ENCODE measurements around the gene SEMA6D. TPM values are rescaled to one million over a fixed set of nuclear protein-coding genes. Genes with fewer than 3 reads are reported as not detected.

Gene SEMA6D
- total RNA-seq, 1 donor from 2014 or later = 54.3 TPM

DNA sequence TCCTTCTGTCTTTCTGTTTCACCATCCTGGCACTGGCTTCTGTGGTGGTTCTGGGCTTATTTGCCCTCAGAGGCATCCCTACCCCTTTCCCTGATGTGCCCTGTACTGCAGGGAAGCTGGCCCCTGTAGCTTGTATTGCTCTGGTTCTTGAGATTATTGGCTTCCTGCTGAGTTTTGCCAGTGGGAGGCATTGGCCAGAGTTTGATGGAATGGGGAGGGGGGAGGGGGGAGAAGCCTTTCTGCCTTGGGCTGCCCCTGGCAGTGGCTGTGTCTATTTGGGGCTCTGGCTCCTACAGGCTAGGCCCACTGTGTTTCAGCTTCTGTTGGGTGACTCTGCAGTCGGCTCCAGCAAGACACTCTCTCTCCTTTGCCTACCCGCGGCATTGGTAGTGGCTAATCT is 41.6 kb upstream of the SEMA6D start:
- Mint-ChIP-seq H3K4me1 (peaks cover 14% of the 10 kb centered on the region), H3K9me3 (peaks cover 4% of the 10 kb centered on the region), H3K36me3 (no peaks in the 10 kb centered on the region), H3K27me3 (ENCODE audit: low read depth) (no peaks in the 10 kb centered on the region), H3K27ac (no peak overlapping the region), H3K4me3 (no peak overlapping the region)
- TF ChIP-seq, protein P1, sequence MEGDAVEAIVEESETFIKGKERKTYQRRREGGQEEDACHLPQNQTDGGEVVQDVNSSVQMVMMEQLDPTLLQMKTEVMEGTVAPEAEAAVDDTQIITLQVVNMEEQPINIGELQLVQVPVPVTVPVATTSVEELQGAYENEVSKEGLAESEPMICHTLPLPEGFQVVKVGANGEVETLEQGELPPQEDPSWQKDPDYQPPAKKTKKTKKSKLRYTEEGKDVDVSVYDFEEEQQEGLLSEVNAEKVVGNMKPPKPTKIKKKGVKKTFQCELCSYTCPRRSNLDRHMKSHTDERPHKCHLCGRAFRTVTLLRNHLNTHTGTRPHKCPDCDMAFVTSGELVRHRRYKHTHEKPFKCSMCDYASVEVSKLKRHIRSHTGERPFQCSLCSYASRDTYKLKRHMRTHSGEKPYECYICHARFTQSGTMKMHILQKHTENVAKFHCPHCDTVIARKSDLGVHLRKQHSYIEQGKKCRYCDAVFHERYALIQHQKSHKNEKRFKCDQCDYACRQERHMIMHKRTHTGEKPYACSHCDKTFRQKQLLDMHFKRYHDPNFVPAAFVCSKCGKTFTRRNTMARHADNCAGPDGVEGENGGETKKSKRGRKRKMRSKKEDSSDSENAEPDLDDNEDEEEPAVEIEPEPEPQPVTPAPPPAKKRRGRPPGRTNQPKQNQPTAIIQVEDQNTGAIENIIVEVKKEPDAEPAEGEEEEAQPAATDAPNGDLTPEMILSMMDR (IDR thresholded peaks at IDR 0.05; ENCODE audit: unreplicated experiment) = no peak
- no peak for DNase-seq (ENCODE audit: low spot score in 2 of 2, unreplicated experiment in 2 of 2)

DNA sequence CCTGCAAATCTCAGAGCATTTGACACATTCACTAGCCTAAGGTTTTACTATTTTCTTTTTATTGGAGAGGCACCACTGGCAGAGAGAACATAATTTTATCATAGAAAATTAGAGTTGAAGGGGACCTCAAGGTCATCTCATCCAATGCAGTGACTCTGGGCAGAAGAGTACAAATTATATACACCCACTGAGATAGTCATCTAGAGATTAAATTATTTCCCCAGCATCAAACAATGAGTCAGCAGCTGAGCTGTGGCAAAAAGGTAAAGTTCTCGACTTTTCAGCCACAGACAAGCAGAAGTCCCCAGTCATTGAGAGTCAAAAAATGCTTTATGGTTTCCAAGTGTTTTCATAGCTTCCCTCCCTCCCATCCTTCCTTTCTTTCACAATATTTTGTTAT is 39.3 kb upstream of the SEMA6D start:
- Mint-ChIP-seq H3K27me3 (ENCODE audit: low read depth) (no peaks in the 10 kb centered on the region), H3K4me3 (no peak overlapping the region), H3K36me3 (no peaks in the 10 kb centered on the region), H3K27ac (no peak overlapping the region), H3K4me1 (peaks cover 12% of the 10 kb centered on the region), H3K9me3 (peaks cover 4% of the 10 kb centered on the region)
- no peak for DNase-seq (ENCODE audit: low spot score in 2 of 2, unreplicated experiment in 2 of 2)
- TF ChIP-seq, protein P1 (IDR thresholded peaks at IDR 0.05; ENCODE audit: unreplicated experiment) = no peak

DNA sequence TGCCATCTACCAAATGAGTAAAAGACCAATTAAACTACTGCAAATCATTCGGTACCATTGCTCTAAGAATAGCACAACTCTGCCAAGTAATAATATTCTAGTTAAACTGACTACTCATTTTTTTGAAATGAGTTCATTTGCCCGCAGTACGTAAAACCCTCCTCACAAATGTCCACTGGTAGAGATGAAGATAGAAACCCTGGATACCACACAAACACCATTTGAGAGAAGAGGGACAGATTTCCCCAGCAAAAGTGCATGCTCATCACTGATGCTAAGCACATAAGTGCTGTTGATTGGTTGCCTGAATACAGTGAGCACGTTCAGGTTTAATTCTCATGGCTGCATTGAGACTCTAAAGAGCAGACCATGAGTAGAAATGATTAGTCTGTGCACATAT is 34.6 kb upstream of the SEMA6D start:
- H3K27me3 Mint-ChIP-seq (ENCODE audit: low read depth) = no peaks in the 10 kb centered on the region
- H3K9me3 Mint-ChIP-seq = no peaks in the 10 kb centered on the region
- TF ChIP-seq, protein P1 (IDR thresholded peaks at IDR 0.05; ENCODE audit: unreplicated experiment) = no peak
- DNase-seq (ENCODE audit: low spot score in 2 of 2, unreplicated experiment in 2 of 2) = no peak
- H3K27ac Mint-ChIP-seq = no peak overlapping the region
- peaks cover 3% of the 10 kb centered on the region for H3K4me1 Mint-ChIP-seq
- H3K36me3 Mint-ChIP-seq = no peaks in the 10 kb centered on the region
- H3K4me3 Mint-ChIP-seq = no peak overlapping the region

DNA sequence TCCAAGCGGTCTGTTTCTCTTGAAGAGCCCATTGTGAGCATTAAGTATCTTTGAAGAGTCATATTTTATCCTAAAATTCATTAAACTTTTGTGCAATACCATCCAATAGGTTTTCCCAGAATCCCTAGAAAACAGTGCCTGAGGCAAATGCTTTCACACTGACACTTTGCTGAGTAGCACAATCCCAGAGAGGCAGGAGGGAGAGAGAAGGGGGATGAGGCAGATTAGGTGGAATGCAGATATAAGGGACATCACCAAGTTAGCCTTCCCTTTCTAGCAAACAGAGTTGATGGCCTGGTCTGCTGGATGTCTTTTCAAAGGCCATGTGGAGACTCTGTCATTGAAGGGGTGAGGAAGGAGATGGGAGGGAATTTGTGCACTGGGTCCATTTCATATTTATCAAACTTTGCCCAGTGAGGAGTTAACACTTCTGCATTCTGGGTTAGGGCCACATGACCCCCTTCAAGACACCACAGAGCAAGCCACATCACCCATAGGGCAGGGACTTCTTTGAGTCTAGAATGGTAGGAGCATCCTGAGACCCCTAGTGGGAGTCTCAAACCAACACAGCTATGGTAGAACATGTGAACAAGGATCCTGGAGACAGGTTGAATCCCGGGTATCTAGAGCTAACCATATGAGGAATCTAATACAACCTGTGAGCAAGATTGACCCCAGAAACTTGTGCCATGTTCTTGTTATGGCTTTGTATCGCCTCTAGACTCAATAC is 32.0 kb upstream of the SEMA6D start:
- Mint-ChIP-seq H3K4me1 (no peaks in the 10 kb centered on the region), H3K27ac (no peak overlapping the region), H3K4me3 (no peak overlapping the region), H3K36me3 (no peaks in the 10 kb centered on the region), H3K27me3 (ENCODE audit: low read depth) (no peaks in the 10 kb centered on the region), H3K9me3 (peaks cover 6% of the 10 kb centered on the region)
- DNase-seq (ENCODE audit: low spot score in 2 of 2, unreplicated experiment in 2 of 2) = no peak
- TF ChIP-seq, protein P1 (IDR thresholded peaks at IDR 0.05; ENCODE audit: unreplicated experiment) = no peak

DNA sequence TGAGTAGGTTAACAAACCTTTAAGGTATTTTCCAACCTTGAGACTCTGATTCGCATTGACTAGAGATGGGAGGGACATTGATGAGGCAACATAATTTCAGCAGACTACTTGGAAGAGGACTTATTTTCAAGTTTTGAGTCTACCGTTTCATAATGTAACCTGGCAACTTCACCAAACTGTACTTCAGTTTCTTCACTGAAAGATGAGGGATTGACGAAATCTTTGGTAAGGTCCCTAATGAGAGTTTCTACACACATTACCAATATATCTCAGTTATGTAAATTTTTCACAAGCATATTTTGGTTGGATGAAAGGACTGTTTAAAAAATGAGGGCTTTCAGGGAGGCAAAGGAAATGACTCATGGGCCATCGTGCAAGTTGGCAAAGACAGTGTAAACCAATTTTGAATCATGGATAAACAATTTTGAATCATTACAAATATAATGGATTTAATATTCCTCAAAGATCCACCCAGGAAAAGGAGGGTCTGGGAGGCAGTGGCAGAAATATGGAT is 28.7 kb upstream of the SEMA6D start:
- TF ChIP-seq, protein P1 (IDR thresholded peaks at IDR 0.05; ENCODE audit: unreplicated experiment) = no peak
- Mint-ChIP-seq H3K9me3 (peaks cover 6% of the 10 kb centered on the region), H3K36me3 (no peaks in the 10 kb centered on the region), H3K27ac (no peak overlapping the region), H3K4me3 (no peak overlapping the region), H3K27me3 (ENCODE audit: low read depth) (no peaks in the 10 kb centered on the region), H3K4me1 (no peaks in the 10 kb centered on the region)
- DNase-seq (ENCODE audit: low spot score in 2 of 2, unreplicated experiment in 2 of 2) = no peak
